ENCODE results near the gene DMRTA1. TPM values are rescaled to one million over a fixed set of nuclear protein-coding genes. Genes with fewer than 3 reads are reported as not detected.

The DMRTA1 gene, protein sequence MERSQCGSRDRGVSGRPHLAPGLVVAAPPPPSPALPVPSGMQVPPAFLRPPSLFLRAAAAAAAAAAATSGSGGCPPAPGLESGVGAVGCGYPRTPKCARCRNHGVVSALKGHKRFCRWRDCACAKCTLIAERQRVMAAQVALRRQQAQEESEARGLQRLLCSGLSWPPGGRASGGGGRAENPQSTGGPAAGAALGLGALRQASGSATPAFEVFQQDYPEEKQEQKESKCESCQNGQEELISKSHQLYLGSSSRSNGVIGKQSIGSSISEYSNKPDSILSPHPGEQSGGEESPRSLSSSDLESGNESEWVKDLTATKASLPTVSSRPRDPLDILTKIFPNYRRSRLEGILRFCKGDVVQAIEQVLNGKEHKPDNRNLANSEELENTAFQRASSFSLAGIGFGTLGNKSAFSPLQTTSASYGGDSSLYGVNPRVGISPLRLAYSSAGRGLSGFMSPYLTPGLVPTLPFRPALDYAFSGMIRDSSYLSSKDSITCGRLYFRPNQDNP
- total RNA-seq (2016; rRNA removed; fragmentation: Illumina TruSeq; extraction: Trizol) (0.07 and 0.13 TPM in 2 replicates), polyA plus RNA-seq (2011; rRNA removed) (0.05 and 0.16 TPM in 2 replicates), polyA minus RNA-seq (2011; rRNA and poly(A)+ RNA removed; ENCODE audit: low replicate concordance) (0.20 and 0.44 TPM in 2 replicates), Bru-seq, nascent RNA (percentile 32 among the genes with signal in this experiment), BruChase-seq, experiment 1, labeled RNA remaining after a 6-hour chase (percentile 28 among the genes with signal in this experiment), BruChase-seq, experiment 2, labeled RNA remaining after a 2-hour chase (percentile 34 among the genes with signal in this experiment)
- under 0.01 and 0.09 TPM in 2 replicates for total RNA-seq (2016; cell fraction: cytosol; rRNA removed; fragmentation: Illumina TruSeq; extraction: Trizol; ENCODE audit: low read depth)
- 0.09 and 0.11 TPM in 2 replicates for total RNA-seq (2016; cell fraction: insoluble cytoplasmic fraction; rRNA removed; fragmentation: Illumina TruSeq; extraction: Trizol)
- total RNA-seq (2016; cell fraction: membrane; rRNA removed; fragmentation: Illumina TruSeq; extraction: Trizol), result 0.10 and 0.12 TPM in 2 replicates
- 0.56 and 0.62 TPM in 2 replicates for total RNA-seq (2016; cell fraction: nucleus; rRNA removed; fragmentation: Illumina TruSeq; extraction: Trizol)
- polyA plus RNA-seq (2011; cell fraction: cytosol; rRNA removed), result 0.01 and 0.04 TPM in 2 replicates
- 0.11 and 0.24 TPM in 2 replicates for polyA plus RNA-seq (2011; cell fraction: nucleus; rRNA removed)
- not detected in 2 replicates for polyA plus RNA-seq (2012)
- not detected in 2 replicates for polyA plus RNA-seq (2016; cell fraction: cytosol; fragmentation: Illumina TruSeq; extraction: Trizol; ENCODE audit: low read depth)
- polyA plus RNA-seq (2016; cell fraction: insoluble cytoplasmic fraction; fragmentation: Illumina TruSeq; extraction: Trizol; ENCODE audit: low read depth), result 0.03 and 0.07 TPM in 2 replicates
- 0.03 and 0.09 TPM in 2 replicates for polyA plus RNA-seq (2016; cell fraction: membrane; fragmentation: Illumina TruSeq; extraction: Trizol; ENCODE audit: low read depth)
- polyA plus RNA-seq (2016; cell fraction: nucleus; fragmentation: Illumina TruSeq; extraction: Trizol; ENCODE audit: insufficient read depth, low read depth), result 0.08 and 0.11 TPM in 2 replicates
- polyA minus RNA-seq (2011; cell fraction: cytosol; rRNA and poly(A)+ RNA removed), result 0.10 TPM in 1 of 2 replicates, not detected in the other
- polyA minus RNA-seq (2011; cell fraction: nucleus; rRNA and poly(A)+ RNA removed), result 4.8 and 5.3 TPM in 2 replicates
- long read RNA-seq, experiment 1, result 0 reads
- long read RNA-seq, experiment 2, partial matches to known transcripts, result 0 of 1 reads
- long read RNA-seq, experiment 2, other reads (novel, unspliced or antisense), result 1 of 1 reads

GRCh38 chr9:22446589-22446949, at the start of gene DMRTA1:
TSS of gene DMRTA1 (plus strand) at chr9:22446824. CDS start at chr9:22447066, 242 bp downstream.
- ChIA-PET CTCF (ENCODE audit: low intra/inter-chr PET ratio, low total read pairs) (no interaction called here), POLR2A (no interaction called here)
- no TSS peak for BruUV-seq (replicated peaks)
- no peaks in the 10 kb centered on the region for H3K36me3 ChIP-seq (replicated peaks in 1 of 2; ENCODE audit: control insufficient read depth in 1 of 2, insufficient read depth in 2 of 2, low read length in 2 of 2)
- no peak within 1 kb of the TSS for H3K27ac ChIP-seq (ENCODE audit: extremely low read length, insufficient read depth, low read length)
- FAIRE-seq (no peak), DNase-seq (ENCODE audit: low spot score) (no peak), ATAC-seq (peak; percentile 78)
- in situ Hi-C loops (cut with HindIII; ENCODE audit: extremely low pct_ligation_motif_present, low pct_unique_long_range_greater_than_20kb) (loop anchor here (25.0 kb wide), 1 partner anchor 634 kb away; the partner anchor contains the start of gene MTAP), intact Hi-C loops (cut with micrococcal nuclease; ENCODE audit: unreplicated experiment) (no loop called here)
- WGBS (ENCODE audit: low lambda C conversion rate), result 2% methylated on average over 3 of the region's 24 CpGs
- H3K27me3 ChIP-seq (ENCODE audit: control insufficient read depth in 1 of 2, insufficient read depth in 2 of 2, low read length in 2 of 2), result peaks cover 2 to 20% of the 10 kb centered on the region in 2 experiments; a peak in 4 of 5 replicates
- H4K20me1 ChIP-seq (ENCODE audit: insufficient read depth, low read length), result no peaks in the 10 kb centered on the region
- peak within 1 kb of the TSS; percentile 79 for H3K4me2 ChIP-seq (ENCODE audit: low read depth, low read length)
- no peak within 1 kb of the TSS for H2AFZ ChIP-seq (ENCODE audit: low read length)
- peak within 1 kb of the TSS; percentile 30 to 66 (median 32); a peak in 5 of 6 replicates for H3K4me3 ChIP-seq (replicated peaks in 1 of 3; ENCODE audit: insufficient read depth in 1 of 3, low read depth in 2 of 3, low read length in 3 of 3)
- no peaks in the 10 kb centered on the region for H3K79me2 ChIP-seq (ENCODE audit: insufficient read depth, low read length)
- H3K4me1 ChIP-seq (ENCODE audit: insufficient read depth, low read length), result no peaks in the 10 kb centered on the region
- H3K9ac ChIP-seq (ENCODE audit: insufficient read depth, low read depth, low read length), result no peak within 1 kb of the TSS
- H3K9me3 ChIP-seq (ENCODE audit: low read length), result no peaks in the 10 kb centered on the region
- no peak for TF ChIP-seq RORA (CRISPR knock-in tag; IDR thresholded peaks at IDR 0.05)
- TF ChIP-seq NFIB (CRISPR knock-in tag; IDR thresholded peaks at IDR 0.05; ENCODE audit: borderline replicate concordance), result no peak
- TF ChIP-seq ZNF326 (CRISPR knock-in tag; IDR thresholded peaks at IDR 0.05; ENCODE audit: borderline replicate concordance), result no peak
- TF ChIP-seq, protein P1, sequence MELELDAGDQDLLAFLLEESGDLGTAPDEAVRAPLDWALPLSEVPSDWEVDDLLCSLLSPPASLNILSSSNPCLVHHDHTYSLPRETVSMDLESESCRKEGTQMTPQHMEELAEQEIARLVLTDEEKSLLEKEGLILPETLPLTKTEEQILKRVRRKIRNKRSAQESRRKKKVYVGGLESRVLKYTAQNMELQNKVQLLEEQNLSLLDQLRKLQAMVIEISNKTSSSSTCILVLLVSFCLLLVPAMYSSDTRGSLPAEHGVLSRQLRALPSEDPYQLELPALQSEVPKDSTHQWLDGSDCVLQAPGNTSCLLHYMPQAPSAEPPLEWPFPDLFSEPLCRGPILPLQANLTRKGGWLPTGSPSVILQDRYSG (CRISPR knock-in tag; IDR thresholded peaks at IDR 0.05), result no peak
- no peak for TF ChIP-seq ELF4 (CRISPR knock-in tag; IDR thresholded peaks at IDR 0.05; ENCODE audit: borderline replicate concordance)
- TF ChIP-seq ARNT2 (CRISPR knock-in tag; IDR thresholded peaks at IDR 0.05; ENCODE audit: low read depth), result no peak
- TF ChIP-seq, protein P2, sequence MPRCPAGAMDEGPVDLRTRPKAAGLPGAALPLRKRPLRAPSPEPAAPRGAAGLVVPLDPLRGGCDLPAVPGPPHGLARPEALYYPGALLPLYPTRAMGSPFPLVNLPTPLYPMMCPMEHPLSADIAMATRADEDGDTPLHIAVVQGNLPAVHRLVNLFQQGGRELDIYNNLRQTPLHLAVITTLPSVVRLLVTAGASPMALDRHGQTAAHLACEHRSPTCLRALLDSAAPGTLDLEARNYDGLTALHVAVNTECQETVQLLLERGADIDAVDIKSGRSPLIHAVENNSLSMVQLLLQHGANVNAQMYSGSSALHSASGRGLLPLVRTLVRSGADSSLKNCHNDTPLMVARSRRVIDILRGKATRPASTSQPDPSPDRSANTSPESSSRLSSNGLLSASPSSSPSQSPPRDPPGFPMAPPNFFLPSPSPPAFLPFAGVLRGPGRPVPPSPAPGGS (CRISPR knock-in tag; IDR thresholded peaks at IDR 0.05), result no peak
- no peak for TF ChIP-seq ZNF724P (CRISPR knock-in tag; IDR thresholded peaks at IDR 0.05; ENCODE audit: borderline replicate concordance)
- TF ChIP-seq HOXA7 (CRISPR knock-in tag; IDR thresholded peaks at IDR 0.05), result no peak
- TF ChIP-seq LCORL (IDR thresholded peaks at IDR 0.05), result no peak
- no peak for TF ChIP-seq LCORL (CRISPR knock-in tag; IDR thresholded peaks at IDR 0.05)
- TF ChIP-seq CENPBD1 (CRISPR knock-in tag; IDR thresholded peaks at IDR 0.05; ENCODE audit: borderline replicate concordance, low read depth), result no peak
- no peak for TF ChIP-seq IKZF5 (CRISPR knock-in tag; IDR thresholded peaks at IDR 0.05)
- TF ChIP-seq ZNF441 (CRISPR knock-in tag; IDR thresholded peaks at IDR 0.05; ENCODE audit: borderline replicate concordance), result no peak

Measured in HepG2 (cell line).